Stimulated activated CD8-positive, alpha-beta memory T cell treated with anti-CD3 and anti-CD28 coated beads, Interleukin-12 subunit alpha, Interleukin-12 subunit beta, amount 100 ng/mL, for 1 hour (primary cell): Measurements from ENCODE around the gene HELZ.
"Not testable (repeated sequence)": the region's sequence is repeated elsewhere in the genome, so short reads cannot be mapped to it uniquely, and the experiment has no call there.

ENCODE experiments used
- DNase-seq: peaks from one replicate; pipeline ENCODE4 v3.0.0-alpha.2; 2020; ENCODE audit warnings: low read depth

HELZ gene

DNA sequence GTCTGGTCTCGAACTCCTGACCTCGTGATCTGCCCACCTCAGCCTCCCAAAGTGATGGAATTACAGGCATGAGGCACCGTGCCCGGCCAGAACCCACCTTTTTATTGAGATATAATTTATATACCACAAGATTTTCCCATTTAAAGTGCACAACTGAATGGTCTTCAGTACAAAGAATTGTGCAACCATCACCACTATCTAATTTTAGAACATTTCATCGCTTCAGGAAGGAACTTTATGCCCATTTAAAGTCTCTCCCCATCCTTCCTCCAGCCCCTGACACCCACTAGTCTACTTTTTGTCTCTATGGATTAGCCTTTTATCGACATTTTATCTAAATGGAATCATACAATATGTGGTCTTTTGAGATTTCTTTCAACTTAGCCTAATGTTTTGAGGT lies 25.4 kb upstream of the HELZ start:
- no peak for DNase-seq

- DNase-seq = no peak
Measured at GRCh38 chr17:67266496-67266895, 21.5 kb upstream of the HELZ start.

- DNase-seq = no peak
Measured at GRCh38 chr17:67265436-67266019, 20.5 kb upstream of the HELZ start.

GRCh38 chr17:67262435-67263117 lies 17.6 kb upstream of the HELZ start:
- DNase-seq = no peak

GRCh38 chr17:67260170-67260987 lies 15.4 kb upstream of the HELZ start:
- DNase-seq = no peak

DNA sequence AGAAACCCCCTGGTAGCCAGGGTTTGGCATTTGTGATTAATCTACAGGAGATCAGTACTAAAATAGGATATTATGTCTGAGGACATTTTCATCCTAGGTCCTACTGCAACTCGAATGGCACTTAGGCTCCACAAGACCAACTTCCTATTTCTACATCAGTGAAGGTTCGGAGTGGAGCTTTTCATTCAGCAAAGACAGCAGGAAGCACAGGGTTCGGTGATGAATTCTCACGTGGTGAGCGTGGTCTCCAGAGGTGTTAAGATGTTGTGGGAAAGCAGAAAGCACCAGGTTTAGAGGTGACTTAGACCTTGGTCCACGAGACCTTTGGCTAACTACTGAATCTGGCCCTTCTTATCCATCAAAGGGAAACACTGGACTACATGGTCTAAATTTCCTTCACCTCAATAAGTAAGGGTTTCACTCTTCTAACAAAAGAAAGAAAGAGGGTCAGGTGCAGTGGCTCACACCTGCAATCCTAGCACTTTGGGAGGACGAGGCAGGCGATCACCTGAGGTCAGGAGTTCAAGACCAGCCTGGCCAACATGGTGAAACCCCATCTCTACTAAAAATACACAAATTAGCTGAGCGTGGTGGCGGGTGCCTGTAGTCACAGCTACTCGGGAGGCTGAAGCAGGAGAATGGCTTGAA lies 13.9 kb upstream of the HELZ start:
- DNase-seq = peak; percentile 27

- DNase-seq = no peak
Measured at GRCh38 chr17:67256075-67256732, 11.2 kb upstream of the HELZ start.

- no peak for DNase-seq
Measured at GRCh38 chr17:67253384-67253783, 8.4 kb upstream of the HELZ start.

GRCh38 chr17:67251586-67251985 lies 6.6 kb upstream of the HELZ start:
- not testable (repeated sequence) for DNase-seq

DNA sequence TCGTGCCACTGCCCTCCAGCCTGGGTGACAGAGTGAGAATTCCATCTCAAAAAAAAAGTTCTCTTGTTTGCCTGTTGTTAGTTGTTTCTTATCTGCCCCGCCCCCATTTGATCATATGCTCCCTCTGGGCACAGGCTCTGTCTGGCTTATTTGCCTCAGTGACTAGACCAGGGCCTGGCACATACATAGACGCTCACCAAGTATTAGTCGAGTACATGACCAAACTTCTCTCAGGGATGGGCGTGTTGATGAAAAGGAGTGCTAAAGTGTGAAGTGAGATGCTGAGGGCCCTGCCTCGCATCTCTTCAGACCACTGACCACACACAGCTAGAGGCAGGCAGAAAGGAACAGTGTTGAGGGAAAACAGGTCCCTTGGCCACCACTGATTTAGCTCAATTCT lies 3.3 kb upstream of the HELZ start:
- DNase-seq = no peak

- no peak for DNase-seq
Measured at GRCh38 chr17:67247416-67247900, 2.5 kb upstream of the HELZ start.

GRCh38 chr17:67246653-67247415 lies 1.8 kb upstream of the HELZ start:
- peak; percentile 13 for DNase-seq

DNA sequence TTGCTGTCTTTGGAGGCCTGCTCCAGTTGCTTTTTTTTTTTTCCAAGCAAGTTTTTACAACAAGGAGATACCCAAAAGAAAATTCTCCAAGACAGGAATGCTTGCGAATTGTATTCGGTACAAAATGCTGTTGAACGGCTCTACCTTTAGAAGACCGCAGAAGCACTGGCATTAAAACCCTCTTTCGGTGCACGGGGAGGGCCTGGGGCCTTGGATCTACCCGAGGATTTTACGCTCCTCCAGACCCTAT lies 1.3 kb upstream of the HELZ start:
- no peak for DNase-seq

DNA sequence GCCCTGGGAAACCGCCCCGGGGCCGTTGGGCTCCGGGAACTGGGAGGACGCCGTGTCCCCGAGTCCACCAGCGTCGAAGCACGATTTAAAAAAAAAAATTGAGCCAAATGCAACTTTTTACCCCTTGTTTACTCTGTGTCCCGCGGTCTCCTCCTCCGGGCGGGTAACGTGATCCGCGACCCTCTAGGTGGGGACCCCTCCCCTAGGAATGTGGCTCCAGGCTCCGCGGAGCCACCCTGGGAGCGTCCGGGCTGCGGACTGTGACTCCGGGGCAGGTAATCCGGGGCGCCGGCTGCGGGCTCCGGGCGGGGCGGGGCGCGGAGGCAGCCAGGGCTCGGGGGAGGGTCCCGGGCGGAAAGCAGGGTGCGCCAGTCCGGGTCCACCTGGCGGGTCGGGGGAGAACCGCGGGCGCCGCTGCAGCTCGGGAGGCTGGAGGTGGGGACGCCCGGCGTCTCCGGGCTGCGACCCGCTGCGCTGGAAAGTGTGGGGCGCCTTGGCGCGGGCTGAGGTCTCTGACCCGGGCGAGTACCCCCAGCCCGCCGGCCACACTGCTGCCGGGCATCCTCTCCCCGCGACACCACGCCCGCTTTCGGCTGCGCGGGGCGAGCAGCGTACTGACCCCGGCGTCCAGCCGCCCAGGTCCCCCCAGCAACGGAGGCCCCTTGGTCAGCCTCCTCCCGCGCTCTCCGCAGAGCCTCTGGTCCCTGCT lies 852 bp upstream of the HELZ start:
- no peak for DNase-seq

GRCh38 chr17:67244431-67245072 lies 444 bp downstream of the HELZ start:
- no peak for DNase-seq

GRCh38 chr17:67243284-67243683 lies 1.7 kb downstream of the HELZ start:
- no peak for DNase-seq

DNA sequence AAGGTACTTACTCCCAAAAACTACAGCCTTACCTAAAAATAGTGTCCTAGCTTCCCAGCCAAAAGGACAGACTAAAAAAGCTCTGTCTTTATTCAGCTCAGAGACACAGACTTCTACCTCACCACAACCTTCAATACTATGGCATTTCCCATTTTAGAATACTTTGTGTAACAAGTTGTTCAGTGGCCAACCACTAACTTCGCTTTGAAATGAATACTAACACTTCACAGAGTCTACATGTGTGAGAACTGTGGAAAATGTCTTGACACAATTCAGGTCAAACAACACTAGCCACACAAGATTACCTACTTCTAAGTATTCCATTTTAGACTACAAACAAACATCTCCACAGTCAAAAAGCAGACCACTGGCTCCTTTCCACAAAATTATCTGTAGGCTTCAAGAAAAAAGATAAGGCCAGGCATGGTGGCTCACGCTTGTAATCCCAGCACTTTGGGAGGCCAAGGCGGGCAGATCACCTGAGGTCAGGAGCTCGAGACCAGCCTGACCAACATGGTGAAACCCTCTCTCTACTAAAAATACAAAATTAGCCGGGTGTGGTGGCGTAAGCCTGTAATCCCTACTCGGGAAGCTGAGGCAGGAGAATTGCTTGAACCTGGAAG lies 3.2 kb downstream of the HELZ start:
- no peak for DNase-seq

DNA sequence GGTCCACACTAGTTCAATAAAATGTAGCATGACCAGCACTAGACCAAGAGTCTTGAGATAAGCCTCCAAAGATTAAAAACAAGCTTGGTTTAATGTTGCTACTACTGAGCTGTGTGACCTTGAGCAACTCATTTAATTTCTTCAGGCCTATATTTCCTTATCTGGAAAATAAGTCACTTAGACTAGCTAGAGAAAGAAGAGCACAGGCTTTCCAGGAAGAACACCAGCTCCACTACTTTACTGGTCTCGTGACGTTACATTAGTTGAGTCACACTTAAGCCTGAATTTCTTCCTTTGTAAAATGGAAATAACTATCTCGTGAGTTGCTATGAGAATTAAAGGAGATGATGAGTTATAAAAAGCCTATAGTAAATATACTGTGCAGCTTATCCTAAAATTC lies 5.4 kb downstream of the HELZ start:
- DNase-seq = no peak

GRCh38 chr17:67238991-67239390 lies 6.0 kb downstream of the HELZ start:
- DNase-seq = no peak

DNA sequence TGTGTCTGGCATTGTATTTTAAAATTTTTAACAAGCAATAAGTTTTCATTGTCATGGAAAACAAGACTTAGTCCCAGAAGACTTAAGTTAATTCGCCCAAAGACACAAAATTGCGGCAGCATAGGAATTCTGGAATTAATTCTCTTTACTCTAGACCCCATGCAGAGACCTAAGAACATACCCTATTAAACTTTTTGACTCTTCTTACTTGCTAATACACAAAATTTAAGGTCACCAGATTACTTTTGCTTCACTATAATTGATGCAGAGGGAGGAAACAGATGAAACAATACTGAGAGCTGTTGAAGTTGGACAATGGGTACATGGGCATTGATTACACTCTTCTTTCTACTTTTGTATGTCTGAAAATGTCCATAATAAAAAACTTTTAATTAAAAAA lies 12.6 kb downstream of the HELZ start:
- DNase-seq = no peak
